Naive B cell (primary cell): ENCODE data around the gene TENT4A. TPM values are rescaled to one million over a fixed set of nuclear protein-coding genes. Genes with fewer than 3 reads are reported as not detected.

Source experiments
- ATAC-seq, 2 donors: fragments of 150-1000 bp; cut with Tn5 transposase; 2 replicates each; pipeline ENCODE4 v1.10.0; 2021; ENCODE audit warnings: low read depth in 2 of 2, mild to moderate bottlenecking in 2 of 2, moderate library complexity in 2 of 2
- DNase-seq: peaks from one replicate; pipeline ENCODE4 v3.0.0; 2022
- H3K27ac Mint-ChIP-seq, 6 donors: one replicate each; pipeline ENCODE4 v1.8.0; 2020 to 2022; ENCODE audit warnings: mild to moderate bottlenecking in 6 of 6, mixed read lengths in 6 of 6, moderate library complexity in 5 of 6, inconsistent platforms in 2 of 6
- H3K27me3 Mint-ChIP-seq, 3 donors: one replicate each; pipeline ENCODE4 v1.8.0; 2021 to 2022; ENCODE audit warnings: mixed read lengths in 3 of 3, mild to moderate bottlenecking in 1 of 3
- H3K36me3 Mint-ChIP-seq, 2 donors: one replicate each; pipeline ENCODE4 v1.8.0; 2020 to 2022; ENCODE audit warnings: mixed read lengths in 2 of 2, inconsistent platforms in 1 of 2, mild to moderate bottlenecking in 1 of 2
- H3K4me1 Mint-ChIP-seq, 3 donors: one replicate each; pipeline ENCODE4 v1.8.0; 2020 to 2022; ENCODE audit warnings: mixed read lengths in 3 of 3, inconsistent platforms in 1 of 3, mild to moderate bottlenecking in 1 of 3, moderate library complexity in 1 of 3
- H3K4me3 Mint-ChIP-seq, 8 donors: one replicate each; pipeline ENCODE4 v1.8.0; 2020 to 2022; ENCODE audit warnings: mild to moderate bottlenecking in 8 of 8, mixed read lengths in 8 of 8, moderate library complexity in 8 of 8, inconsistent platforms in 2 of 8
- H3K9me3 Mint-ChIP-seq, 7 donors: one replicate each; pipeline ENCODE4 v1.8.0; 2020 to 2022; ENCODE audit warnings: mixed read lengths in 7 of 7, mild to moderate bottlenecking in 5 of 7, inconsistent platforms in 2 of 7, moderate library complexity in 1 of 7
- polyA plus RNA-seq, 6 donors: library from polyadenylated mRNA; unstranded; fragments of 300-500 nt; fragmentation: Illumina TruSeq; gene quantifications; one replicate each; pipeline ENCODE4 v1.2.3, GENCODE V29; 2021; ENCODE audit warnings: low read depth in 6 of 6

TENT4A gene
- polyA plus RNA-seq, 6 donors from 2014 or later, result 0.04 to 2.0 (median 0.96) TPM

GRCh38 chr5:6784481-6784880 lies 71.2 kb downstream of the TENT4A start:
- Mint-ChIP-seq H3K4me1 (peaks cover 0 to 4% (median 0%) of the 10 kb centered on the region in 3 donors), H3K27ac (no peak overlapping the region), H3K9me3 (peaks cover 0 to 3% (median 0%) of the 10 kb centered on the region in 7 donors), H3K36me3 (no peaks in the 10 kb centered on the region), H3K27me3 (peaks cover 7 to 19% (median 10%) of the 10 kb centered on the region in 3 donors), H3K4me3 (no peak overlapping the region)
- no peak for ATAC-seq
- DNase-seq, result no peak

DNA sequence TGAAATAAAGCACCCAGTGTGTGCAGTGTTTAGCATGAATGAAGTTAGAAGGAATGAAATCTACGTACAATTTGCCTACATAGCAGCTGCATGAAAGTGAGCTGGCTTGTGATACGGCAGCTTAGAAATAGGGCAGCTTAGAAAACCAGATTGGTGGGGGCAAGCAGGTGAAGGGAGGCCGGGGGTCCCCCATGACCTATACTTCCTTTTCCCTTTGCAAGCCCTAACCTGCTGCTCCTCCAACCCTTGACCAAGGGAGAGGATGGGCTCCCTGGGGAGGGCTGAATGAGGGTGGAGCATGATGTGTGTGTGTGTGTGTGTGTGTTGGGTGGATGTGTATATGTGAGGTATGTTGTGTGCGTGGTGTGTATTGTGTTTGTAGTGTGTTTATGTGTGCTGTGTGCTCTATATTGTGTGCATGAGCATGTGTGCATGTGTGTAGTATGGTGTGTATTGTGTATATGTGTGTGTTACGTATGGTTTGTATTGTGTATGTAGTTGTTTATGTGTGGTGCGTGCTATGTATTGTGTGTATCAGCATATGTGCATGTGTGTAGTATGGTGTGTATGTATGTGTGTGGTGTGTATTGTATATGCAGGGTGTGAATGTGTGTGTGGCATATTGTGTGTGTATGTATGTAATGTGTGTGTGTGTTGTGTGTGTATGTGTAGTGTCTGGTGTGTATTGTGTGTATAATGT lies 72.1 kb downstream of the TENT4A start:
- peaks cover 7 to 24% (median 15%) of the 10 kb centered on the region in 3 donors for H3K27me3 Mint-ChIP-seq
- H3K4me1 Mint-ChIP-seq, result peaks cover 0 to 4% (median 0%) of the 10 kb centered on the region in 3 donors
- DNase-seq (no peak), ATAC-seq (no peak)
- H3K36me3 Mint-ChIP-seq, result no peaks in the 10 kb centered on the region
- H3K4me3 Mint-ChIP-seq, result no peak overlapping the region
- peaks cover 0 to 3% (median 0%) of the 10 kb centered on the region in 7 donors for H3K9me3 Mint-ChIP-seq
- no peak overlapping the region for H3K27ac Mint-ChIP-seq

DNA sequence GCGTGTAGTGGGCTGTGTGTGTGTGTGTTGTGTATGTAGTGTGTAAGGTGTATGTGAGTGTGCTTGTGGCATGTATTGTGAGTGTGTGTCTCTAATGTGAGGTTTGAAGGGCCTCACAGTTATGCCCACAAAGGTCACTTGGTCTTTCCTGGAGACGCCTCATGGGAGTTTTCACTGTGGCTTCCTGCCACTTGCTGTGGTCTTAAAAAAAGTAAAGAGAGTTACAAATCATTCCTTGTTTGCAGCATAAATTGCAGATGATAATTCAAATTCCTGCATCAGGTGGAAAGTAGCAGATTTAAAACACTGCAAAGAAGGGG lies 72.6 kb downstream of the TENT4A start:
- no peak overlapping the region for H3K4me3 Mint-ChIP-seq
- no peaks in the 10 kb centered on the region for H3K36me3 Mint-ChIP-seq
- peaks cover 0 to 4% (median 0%) of the 10 kb centered on the region in 3 donors for H3K4me1 Mint-ChIP-seq
- peaks cover 7 to 29% (median 18%) of the 10 kb centered on the region in 3 donors for H3K27me3 Mint-ChIP-seq
- no peak overlapping the region for H3K27ac Mint-ChIP-seq
- ATAC-seq, result no peak
- H3K9me3 Mint-ChIP-seq, result peaks cover 0 to 3% (median 0%) of the 10 kb centered on the region in 7 donors
- DNase-seq, result no peak

- Mint-ChIP-seq H3K4me3 (no peak overlapping the region), H3K36me3 (no peaks in the 10 kb centered on the region), H3K27me3 (peaks cover 18 to 40% (median 18%) of the 10 kb centered on the region in 3 donors), H3K27ac (no peak overlapping the region), H3K9me3 (peaks cover 0 to 2% (median 0%) of the 10 kb centered on the region in 7 donors), H3K4me1 (peaks cover 0 to 4% (median 0%) of the 10 kb centered on the region in 3 donors)
- ATAC-seq, result no peak
- no peak for DNase-seq
Measured at GRCh38 chr5:6786786-6787495, 73.7 kb downstream of the TENT4A start.

- H3K9me3 Mint-ChIP-seq, result peaks cover 0 to 2% (median 0%) of the 10 kb centered on the region in 7 donors
- no peak overlapping the region for H3K27ac Mint-ChIP-seq
- H3K36me3 Mint-ChIP-seq, result no peaks in the 10 kb centered on the region
- DNase-seq, result no peak
- no peak for ATAC-seq
- H3K4me3 Mint-ChIP-seq, result no peak overlapping the region
- H3K4me1 Mint-ChIP-seq, result peaks cover 0 to 4% (median 0%) of the 10 kb centered on the region in 3 donors
- peaks cover 18 to 45% (median 22%) of the 10 kb centered on the region in 3 donors for H3K27me3 Mint-ChIP-seq
Measured at GRCh38 chr5:6787941-6788340, 74.7 kb downstream of the TENT4A start.

GRCh38 chr5:6788439-6788838 lies 75.2 kb downstream of the TENT4A start:
- ATAC-seq, result no peak
- no peak for DNase-seq
- Mint-ChIP-seq H3K4me1 (peaks cover 0 to 4% (median 0%) of the 10 kb centered on the region in 3 donors), H3K36me3 (no peaks in the 10 kb centered on the region), H3K27me3 (peaks cover 21 to 50% (median 27%) of the 10 kb centered on the region in 3 donors), H3K27ac (no peak overlapping the region), H3K9me3 (peaks cover 0 to 2% (median 0%) of the 10 kb centered on the region in 7 donors), H3K4me3 (no peak overlapping the region)

DNA sequence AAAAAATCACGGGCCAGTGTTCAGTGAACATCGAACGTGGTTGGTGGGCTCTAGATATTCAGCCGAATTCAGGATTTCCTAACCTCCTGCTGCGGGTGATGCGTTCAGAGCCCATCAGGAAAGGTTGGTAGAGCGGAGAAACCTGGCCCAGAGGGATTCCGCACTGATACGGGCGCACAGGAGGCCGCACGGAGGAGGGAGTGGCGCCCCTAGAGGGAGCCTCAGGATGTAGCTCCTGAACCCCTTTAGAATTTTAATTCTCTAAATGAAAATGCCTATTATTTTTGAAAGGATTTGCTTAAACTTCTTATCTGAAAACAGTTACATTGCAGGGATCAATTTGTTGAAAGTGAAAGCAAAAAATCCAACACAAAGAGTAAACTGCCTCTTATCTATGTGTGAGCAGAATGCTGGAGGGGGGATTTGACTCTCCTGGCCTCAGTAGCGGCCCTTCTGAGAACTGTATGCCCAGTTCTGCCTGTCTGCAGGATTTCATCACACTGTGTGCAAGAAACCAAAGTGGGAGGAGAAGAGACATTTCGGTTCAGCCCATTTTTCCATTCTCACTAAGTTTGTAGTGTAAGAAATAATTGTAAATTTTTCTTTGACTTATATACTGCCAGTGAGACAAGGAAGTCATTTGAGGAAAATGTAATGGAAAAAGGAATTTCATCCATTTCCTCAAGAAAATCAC lies 75.9 kb downstream of the TENT4A start:
- Mint-ChIP-seq H3K27me3 (peaks cover 20 to 48% (median 28%) of the 10 kb centered on the region in 3 donors), H3K36me3 (no peaks in the 10 kb centered on the region), H3K4me1 (peaks cover 0 to 4% (median 0%) of the 10 kb centered on the region in 3 donors), H3K9me3 (peaks cover 0 to 2% (median 0%) of the 10 kb centered on the region in 7 donors), H3K27ac (no peak overlapping the region), H3K4me3 (no peak overlapping the region)
- ATAC-seq (no peak), DNase-seq (no peak)

- DNase-seq, result no peak
- ATAC-seq, result no peak
- H3K36me3 Mint-ChIP-seq, result no peaks in the 10 kb centered on the region
- H3K27ac Mint-ChIP-seq, result no peak overlapping the region
- no peak overlapping the region for H3K4me3 Mint-ChIP-seq
- peaks cover 0 to 2% (median 0%) of the 10 kb centered on the region in 7 donors for H3K9me3 Mint-ChIP-seq
- H3K4me1 Mint-ChIP-seq, result peaks cover 0 to 4% (median 0%) of the 10 kb centered on the region in 3 donors
- H3K27me3 Mint-ChIP-seq, result peaks cover 18 to 39% (median 27%) of the 10 kb centered on the region in 3 donors
Measured at GRCh38 chr5:6790346-6790865, 77.2 kb downstream of the TENT4A start.

GRCh38 chr5:6791031-6791430 lies 77.8 kb downstream of the TENT4A start:
- peaks cover 15 to 33% (median 21%) of the 10 kb centered on the region in 3 donors for H3K27me3 Mint-ChIP-seq
- H3K36me3 Mint-ChIP-seq, result no peaks in the 10 kb centered on the region
- peak overlapping the region in 2 of 6 donors; percentile 26 to 39 for H3K27ac Mint-ChIP-seq
- no peaks in the 10 kb centered on the region for H3K9me3 Mint-ChIP-seq
- DNase-seq (no peak), ATAC-seq (no peak)
- H3K4me3 Mint-ChIP-seq, result no peak overlapping the region
- H3K4me1 Mint-ChIP-seq, result no peaks in the 10 kb centered on the region

- ATAC-seq, result no peak
- DNase-seq, result no peak
- Mint-ChIP-seq H3K4me1 (no peaks in the 10 kb centered on the region), H3K9me3 (peaks cover 0 to 3% (median 0%) of the 10 kb centered on the region in 7 donors), H3K36me3 (no peaks in the 10 kb centered on the region), H3K4me3 (no peak overlapping the region), H3K27ac (no peak overlapping the region), H3K27me3 (peaks cover 19 to 45% (median 21%) of the 10 kb centered on the region in 3 donors)
Measured at GRCh38 chr5:6792376-6792775, 79.1 kb downstream of the TENT4A start.

DNA sequence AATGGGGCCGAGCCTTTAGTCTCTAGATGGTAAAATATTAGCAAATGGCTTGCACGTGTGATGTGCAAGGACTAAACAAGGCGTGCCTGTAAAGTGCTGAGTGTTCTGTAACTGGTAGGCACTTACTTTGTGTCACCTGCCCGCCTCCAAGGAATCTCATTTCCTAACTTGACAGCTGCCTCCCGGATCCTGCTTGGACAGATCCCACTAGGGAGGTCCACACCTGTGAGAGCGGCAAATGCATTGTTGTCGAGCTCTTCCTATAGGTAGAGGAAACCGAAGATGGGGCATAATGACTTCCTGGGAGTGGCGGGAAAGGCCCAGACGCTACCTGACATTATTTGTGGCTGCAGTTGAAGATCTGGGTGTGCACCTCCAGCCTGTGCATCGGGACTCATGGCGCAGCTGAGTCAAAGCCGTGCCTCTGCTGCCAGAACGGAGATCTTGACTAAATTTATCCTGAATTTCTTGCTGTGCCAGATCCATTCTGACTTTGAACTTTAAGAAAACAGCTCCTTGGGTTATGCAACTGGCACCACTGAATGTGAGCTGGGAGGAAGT lies 79.8 kb downstream of the TENT4A start:
- Mint-ChIP-seq H3K36me3 (no peaks in the 10 kb centered on the region), H3K4me3 (no peak overlapping the region), H3K4me1 (no peaks in the 10 kb centered on the region), H3K27ac (no peak overlapping the region), H3K27me3 (peaks cover 21 to 49% (median 22%) of the 10 kb centered on the region in 3 donors), H3K9me3 (peaks cover 0 to 3% (median 0%) of the 10 kb centered on the region in 7 donors)
- no peak for ATAC-seq
- no peak for DNase-seq

DNA sequence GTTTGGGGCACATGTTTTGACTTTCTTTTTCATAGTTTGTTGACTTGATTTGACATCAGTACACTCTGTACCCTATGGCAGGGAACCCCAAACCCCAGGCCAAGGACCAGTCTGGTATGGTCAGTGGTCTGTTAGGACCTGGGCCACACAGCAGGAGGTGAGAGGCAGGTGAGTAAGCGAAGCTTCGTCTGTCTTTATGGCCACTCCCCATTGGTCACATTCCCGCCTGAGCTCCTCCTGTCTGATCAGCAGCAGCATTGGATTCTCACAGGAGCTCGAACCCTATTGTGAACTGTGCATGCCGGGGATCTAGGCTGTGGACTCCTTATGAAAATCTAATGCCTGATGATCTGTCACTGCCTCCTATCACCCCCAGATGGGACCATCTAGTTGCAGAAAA lies 88.0 kb downstream of the TENT4A start:
- Mint-ChIP-seq H3K9me3 (peaks cover 0 to 8% (median 2%) of the 10 kb centered on the region in 7 donors), H3K27me3 (peaks cover 10 to 22% (median 14%) of the 10 kb centered on the region in 3 donors), H3K27ac (no peak overlapping the region), H3K4me3 (no peak overlapping the region), H3K4me1 (no peaks in the 10 kb centered on the region), H3K36me3 (peaks cover 0 to 2% of the 10 kb centered on the region in 2 donors)
- ATAC-seq, result no peak
- no peak for DNase-seq

GRCh38 chr5:6803981-6804550 lies 90.8 kb downstream of the TENT4A start:
- DNase-seq (no peak), ATAC-seq (no peak)
- Mint-ChIP-seq H3K4me1 (no peaks in the 10 kb centered on the region), H3K27ac (no peak overlapping the region), H3K4me3 (no peak overlapping the region), H3K27me3 (peaks cover 6 to 16% (median 7%) of the 10 kb centered on the region in 3 donors), H3K9me3 (peaks cover 3 to 27% (median 5%) of the 10 kb centered on the region in 7 donors), H3K36me3 (peaks cover 0 to 8% of the 10 kb centered on the region in 2 donors)
